ENCODE results near the gene CAP2.
"Not testable (repeated sequence)": the region's sequence is repeated elsewhere in the genome, so short reads cannot be mapped to it uniquely, and the experiment has no call there.

CAP2 gene

DNA sequence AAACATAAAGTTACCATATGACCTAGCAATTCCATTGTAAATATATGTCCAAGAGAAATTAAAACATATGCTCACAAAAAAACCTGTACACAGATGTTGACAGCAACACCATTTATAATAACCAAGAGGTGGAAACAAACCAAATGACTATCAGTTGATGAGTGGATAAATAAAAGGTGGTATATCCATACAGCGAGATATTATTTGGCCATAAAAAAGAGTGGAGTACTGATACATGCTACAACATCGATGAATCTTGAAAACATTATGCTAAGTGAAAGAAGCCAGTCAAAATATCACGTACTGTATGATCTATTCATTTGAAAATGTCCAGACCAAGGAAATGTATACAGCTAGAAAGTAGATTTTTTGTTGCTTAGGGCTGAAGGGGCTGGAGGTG is 2.9 kb downstream of the CAP2 start:
- Histone ChIP-seq H2AFZ (ENCODE audit: low read depth, low read length) (no peak overlapping the region), H2BK15ac (ENCODE audit: low read depth, poor library complexity, severe bottlenecking) (no peak overlapping the region), H3K4me3 (ENCODE audit: insufficient read depth in 1 of 2, low read depth in 1 of 2, low read length in 2 of 2) (no peak overlapping the region), H3K79me1 (replicated peaks; ENCODE audit: low read length, poor library complexity, severe bottlenecking) (peaks cover 12% of the 10 kb centered on the region), H4K91ac (ENCODE audit: low read length) (no peak overlapping the region), H3K9ac (ENCODE audit: low read length) (no peak overlapping the region), H3K4me1 (ENCODE audit: control insufficient read depth, insufficient read depth, low read depth, low read length) (no peaks in the 10 kb centered on the region), H2BK120ac (ENCODE audit: low read depth, low read length) (no peak overlapping the region), H4K8ac (ENCODE audit: low read length) (no peak overlapping the region), H3K14ac (ENCODE audit: low read length in 2 of 2) (no peak overlapping the region), H3K36me3 (ENCODE audit: control insufficient read depth in 1 of 2, insufficient read depth in 2 of 2, low read depth in 1 of 2, low read length in 2 of 2) (no peaks in the 10 kb centered on the region), H3K23ac (ENCODE audit: low read length in 2 of 2) (no peak overlapping the region), H3K27me3 (ENCODE audit: control insufficient read depth in 1 of 2, insufficient read depth in 1 of 2, low read length in 2 of 2) (peaks cover 0 to 6% of the 10 kb centered on the region in 2 experiments), H3K27ac (ENCODE audit: low read length, poor library complexity, severe bottlenecking) (no peak overlapping the region), H3K18ac (ENCODE audit: low read depth in 1 of 2, low read length in 2 of 2) (no peak overlapping the region), H2BK12ac (ENCODE audit: low read length in 2 of 2) (no peak overlapping the region), H2AK5ac (ENCODE audit: low read length, severe bottlenecking) (no peak overlapping the region), H3K4ac (ENCODE audit: low read depth in 1 of 2, low read length in 2 of 2) (no peak overlapping the region), H3K9me3 (ENCODE audit: control insufficient read depth, low read length) (no peaks in the 10 kb centered on the region), H3K4me2 (ENCODE audit: low read length, poor library complexity, severe bottlenecking) (no peak overlapping the region), H2BK5ac (ENCODE audit: low read depth, low read length, poor library complexity, severe bottlenecking) (no peak overlapping the region)
- whole genome bisulfite sequencing, result 98% methylated on average over 3 of the region's 3 CpGs
- DNase-seq, result no peak

DNA sequence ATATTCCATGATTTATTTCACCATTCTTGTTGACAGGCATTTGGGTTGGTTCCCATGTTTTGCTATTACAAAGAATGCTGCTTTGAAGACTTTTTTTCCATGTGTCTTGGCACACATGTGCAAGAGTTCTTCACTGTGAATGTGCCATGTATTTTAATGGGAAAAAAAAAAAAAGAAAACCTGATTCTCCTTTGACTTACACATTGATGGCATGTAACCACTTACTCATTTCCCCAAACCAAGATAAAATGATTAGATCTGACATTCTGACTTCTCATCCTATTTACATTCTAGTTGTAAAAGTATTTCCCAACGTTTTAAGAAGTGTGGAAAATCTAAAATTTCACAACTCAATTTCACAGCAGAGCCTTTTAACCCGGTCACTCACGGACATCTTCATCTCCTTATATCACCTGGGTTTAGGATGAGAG is 4.4 kb downstream of the CAP2 start:
- no peaks in the 10 kb centered on the region for H3K36me3 ChIP-seq (ENCODE audit: control insufficient read depth in 1 of 2, insufficient read depth in 2 of 2, low read depth in 1 of 2, low read length in 2 of 2)
- no peaks in the 10 kb centered on the region for H3K4me1 ChIP-seq (ENCODE audit: control insufficient read depth, insufficient read depth, low read depth, low read length)
- H3K4me2 ChIP-seq (ENCODE audit: low read length, poor library complexity, severe bottlenecking), result no peak overlapping the region
- H3K23ac ChIP-seq (ENCODE audit: low read length in 2 of 2), result no peak overlapping the region
- no peak overlapping the region for H2BK12ac ChIP-seq (ENCODE audit: low read length in 2 of 2)
- no peak overlapping the region for H3K4me3 ChIP-seq (ENCODE audit: insufficient read depth in 1 of 2, low read depth in 1 of 2, low read length in 2 of 2)
- H3K9me3 ChIP-seq (ENCODE audit: control insufficient read depth, low read length), result no peaks in the 10 kb centered on the region
- no peak overlapping the region for H3K18ac ChIP-seq (ENCODE audit: low read depth in 1 of 2, low read length in 2 of 2)
- H2AK5ac ChIP-seq (ENCODE audit: low read length, severe bottlenecking), result no peak overlapping the region
- WGBS, result no CpG with 5 or more reads among the region's 3 CpGs
- H3K4ac ChIP-seq (ENCODE audit: low read depth in 1 of 2, low read length in 2 of 2), result no peak overlapping the region
- H3K27me3 ChIP-seq (ENCODE audit: control insufficient read depth in 1 of 2, insufficient read depth in 1 of 2, low read length in 2 of 2), result no peaks in the 10 kb centered on the region
- H2BK15ac ChIP-seq (ENCODE audit: low read depth, poor library complexity, severe bottlenecking), result no peak overlapping the region
- H2BK5ac ChIP-seq (ENCODE audit: low read depth, low read length, poor library complexity, severe bottlenecking), result no peak overlapping the region
- no peak overlapping the region for H3K14ac ChIP-seq (ENCODE audit: low read length in 2 of 2)
- H4K8ac ChIP-seq (ENCODE audit: low read length), result no peak overlapping the region
- H3K27ac ChIP-seq (ENCODE audit: low read length, poor library complexity, severe bottlenecking), result no peak overlapping the region
- H2BK120ac ChIP-seq (ENCODE audit: low read depth, low read length), result no peak overlapping the region
- no peak overlapping the region for H3K9ac ChIP-seq (ENCODE audit: low read length)
- peaks cover 12% of the 10 kb centered on the region for H3K79me1 ChIP-seq (replicated peaks; ENCODE audit: low read length, poor library complexity, severe bottlenecking)
- H2AFZ ChIP-seq (ENCODE audit: low read depth, low read length), result no peak overlapping the region
- H4K91ac ChIP-seq (ENCODE audit: low read length), result no peak overlapping the region
- peak; percentile 45 for DNase-seq

DNA sequence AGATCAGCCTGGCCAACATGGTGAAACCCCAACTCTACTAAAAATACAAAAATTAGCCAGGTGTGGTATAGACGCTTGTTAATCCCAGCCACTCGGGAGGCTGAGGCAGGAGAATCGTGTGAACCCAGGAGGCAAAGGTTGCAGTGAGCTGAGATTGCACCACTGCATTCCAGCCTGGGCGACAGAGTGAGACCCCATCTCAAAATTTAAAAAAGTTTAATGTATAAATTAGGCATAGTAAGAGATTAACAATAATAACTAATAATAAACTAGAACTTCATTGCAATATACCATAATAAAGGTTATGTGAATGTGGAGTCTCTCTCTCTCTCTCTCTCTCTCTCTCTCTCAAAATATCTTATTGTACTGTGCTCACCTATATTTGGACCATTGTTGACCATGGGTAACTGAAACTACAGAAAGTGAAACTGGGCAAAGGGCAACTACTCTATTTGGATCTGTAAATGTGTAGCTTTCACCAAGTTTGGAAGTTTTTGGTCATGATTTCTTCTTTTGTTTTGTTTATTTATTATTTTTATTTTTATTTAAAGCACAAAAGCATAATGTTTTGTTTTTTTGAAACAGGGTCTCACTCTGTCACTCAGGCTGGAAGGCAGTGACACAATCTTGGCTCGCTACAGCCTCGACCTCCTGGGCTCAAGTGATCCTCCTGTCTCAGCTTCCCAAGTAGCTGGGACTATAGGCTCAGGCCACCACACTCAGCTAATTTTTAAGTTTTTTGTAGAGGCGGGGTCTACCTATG is 12.0 kb downstream of the CAP2 start:
- H3K23ac ChIP-seq (ENCODE audit: low read length in 2 of 2); H2BK15ac ChIP-seq (ENCODE audit: low read depth, poor library complexity, severe bottlenecking); H2AK5ac ChIP-seq (ENCODE audit: low read length, severe bottlenecking); H3K4me1 ChIP-seq (ENCODE audit: control insufficient read depth, insufficient read depth, low read depth, low read length); H4K8ac ChIP-seq (ENCODE audit: low read length); H3K4me2 ChIP-seq (ENCODE audit: low read length, poor library complexity, severe bottlenecking); H3K4ac ChIP-seq (ENCODE audit: low read depth in 1 of 2, low read length in 2 of 2); H3K14ac ChIP-seq (ENCODE audit: low read length in 2 of 2); H4K91ac ChIP-seq (ENCODE audit: low read length); H3K4me3 ChIP-seq (ENCODE audit: insufficient read depth in 1 of 2, low read depth in 1 of 2, low read length in 2 of 2); H2AFZ ChIP-seq (ENCODE audit: low read depth, low read length); H3K9ac ChIP-seq (ENCODE audit: low read length); DNase-seq; H3K36me3 ChIP-seq (ENCODE audit: control insufficient read depth in 1 of 2, insufficient read depth in 2 of 2, low read depth in 1 of 2, low read length in 2 of 2); H2BK5ac ChIP-seq (ENCODE audit: low read depth, low read length, poor library complexity, severe bottlenecking); H2BK120ac ChIP-seq (ENCODE audit: low read depth, low read length); H3K27ac ChIP-seq (ENCODE audit: low read length, poor library complexity, severe bottlenecking); H3K18ac ChIP-seq (ENCODE audit: low read depth in 1 of 2, low read length in 2 of 2); H2BK12ac ChIP-seq (ENCODE audit: low read length in 2 of 2); H3K27me3 ChIP-seq (ENCODE audit: control insufficient read depth in 1 of 2, insufficient read depth in 1 of 2, low read length in 2 of 2): not testable (repeated sequence)
- WGBS, result 99% methylated on average over 6 of the region's 7 CpGs
- peaks cover 26% of the 10 kb centered on the region for H3K79me1 ChIP-seq (replicated peaks; ENCODE audit: low read length, poor library complexity, severe bottlenecking)
- H3K9me3 ChIP-seq (ENCODE audit: control insufficient read depth, low read length), result peaks cover 11% of the 10 kb centered on the region

DNA sequence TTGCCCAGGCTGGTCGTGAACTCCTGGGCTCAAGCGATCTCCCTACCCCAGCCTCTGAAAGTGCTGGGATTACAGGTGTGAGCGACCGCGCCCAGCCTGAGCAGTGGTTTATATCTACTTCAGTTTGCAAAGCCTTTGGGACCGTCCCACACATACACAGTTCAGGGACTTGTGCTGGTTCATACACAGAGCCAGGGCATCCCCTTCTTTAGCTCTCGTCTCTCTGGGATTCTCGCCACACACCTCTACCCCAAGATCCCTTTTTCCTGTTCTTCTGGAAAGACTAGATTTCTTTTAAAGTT is 12.5 kb downstream of the CAP2 start:
- Histone ChIP-seq H2AFZ (ENCODE audit: low read depth, low read length) (no peak overlapping the region), H3K14ac (ENCODE audit: low read length in 2 of 2) (no peak overlapping the region), H2AK5ac (ENCODE audit: low read length, severe bottlenecking) (no peak overlapping the region), H2BK12ac (ENCODE audit: low read length in 2 of 2) (no peak overlapping the region), H2BK120ac (ENCODE audit: low read depth, low read length) (no peak overlapping the region), H3K4me2 (ENCODE audit: low read length, poor library complexity, severe bottlenecking) (no peak overlapping the region), H3K9ac (ENCODE audit: low read length) (no peak overlapping the region), H3K4me3 (ENCODE audit: insufficient read depth in 1 of 2, low read depth in 1 of 2, low read length in 2 of 2) (no peak overlapping the region), H4K8ac (ENCODE audit: low read length) (no peak overlapping the region), H3K18ac (ENCODE audit: low read depth in 1 of 2, low read length in 2 of 2) (no peak overlapping the region), H4K91ac (ENCODE audit: low read length) (no peak overlapping the region), H3K23ac (ENCODE audit: low read length in 2 of 2) (no peak overlapping the region), H3K9me3 (ENCODE audit: control insufficient read depth, low read length) (peaks cover 12% of the 10 kb centered on the region), H3K4ac (ENCODE audit: low read depth in 1 of 2, low read length in 2 of 2) (no peak overlapping the region), H3K4me1 (ENCODE audit: control insufficient read depth, insufficient read depth, low read depth, low read length) (peaks cover 4% of the 10 kb centered on the region), H3K27me3 (ENCODE audit: control insufficient read depth in 1 of 2, insufficient read depth in 1 of 2, low read length in 2 of 2) (no peaks in the 10 kb centered on the region), H3K79me1 (replicated peaks; ENCODE audit: low read length, poor library complexity, severe bottlenecking) (peaks cover 29% of the 10 kb centered on the region), H3K27ac (ENCODE audit: low read length, poor library complexity, severe bottlenecking) (no peak overlapping the region), H2BK5ac (ENCODE audit: low read depth, low read length, poor library complexity, severe bottlenecking) (no peak overlapping the region), H3K36me3 (ENCODE audit: control insufficient read depth in 1 of 2, insufficient read depth in 2 of 2, low read depth in 1 of 2, low read length in 2 of 2) (no peaks in the 10 kb centered on the region), H2BK15ac (ENCODE audit: low read depth, poor library complexity, severe bottlenecking) (no peak overlapping the region)
- DNase-seq, result no peak
- WGBS, result 98% methylated on average over 6 of the region's 8 CpGs
